BLaER1 (cell line): ENCODE results near the gene PLPP1.

Experiments used
- H3K27ac ChIP-seq: shearing (Covaris generic); formaldehyde crosslinking; 2 replicates; pipeline ENCODE4 v1.8.1; 2022
- H3K27me3 ChIP-seq: shearing (Covaris generic); formaldehyde crosslinking; 2 replicates; pipeline ENCODE4 v1.8.1; 2022
- H3K36me3 ChIP-seq: shearing (Covaris generic); formaldehyde crosslinking; 2 replicates; pipeline ENCODE4 v1.8.1; 2022
- H3K4me1 ChIP-seq: shearing (Covaris generic); formaldehyde crosslinking; 2 replicates; pipeline ENCODE4 v1.8.1; 2022
- H3K4me2 ChIP-seq: shearing (Covaris generic); formaldehyde crosslinking; 2 replicates; pipeline ENCODE4 v1.8.1; 2022
- H3K4me3 ChIP-seq: shearing (Covaris generic); formaldehyde crosslinking; 2 replicates; pipeline ENCODE4 v1.8.1; 2022
- H3K9ac ChIP-seq: shearing (Covaris generic); formaldehyde crosslinking; 2 replicates; pipeline ENCODE4 v1.8.1; 2022
- H3K9me3 ChIP-seq: shearing (Covaris generic); formaldehyde crosslinking; 2 replicates; pipeline ENCODE4 v1.8.1; 2022
- H4K20me1 ChIP-seq: shearing (Covaris generic); formaldehyde crosslinking; 2 replicates; pipeline ENCODE4 v1.8.1; 2022
- Cebpa-rat ChIP-seq: shearing (Covaris generic); IDR thresholded peaks from 2 replicates; pipeline ENCODE4 v1.8.1; 2022

PLPP1 gene

GRCh38 chr5:55421074-55421529 lies 113.7 kb downstream of the PLPP1 start:
- Histone ChIP-seq H3K9ac (no peak overlapping the region), H3K4me2 (no peak overlapping the region), H4K20me1 (no peaks in the 10 kb centered on the region), H3K36me3 (peaks cover 85% of the 10 kb centered on the region), H3K9me3 (no peaks in the 10 kb centered on the region), H3K4me1 (no peaks in the 10 kb centered on the region), H3K27me3 (no peaks in the 10 kb centered on the region), H3K4me3 (no peak overlapping the region), H3K27ac (no peak overlapping the region)
- TF ChIP-seq Cebpa-rat, result no peak

GRCh38 chr5:55418994-55419968 lies 115.5 kb downstream of the PLPP1 start:
- Histone ChIP-seq H3K4me3 (no peak overlapping the region), H3K9ac (no peak overlapping the region), H3K4me1 (no peaks in the 10 kb centered on the region), H3K4me2 (no peak overlapping the region), H3K27ac (no peak overlapping the region), H3K36me3 (peaks cover 84% of the 10 kb centered on the region), H3K9me3 (no peaks in the 10 kb centered on the region), H4K20me1 (no peaks in the 10 kb centered on the region), H3K27me3 (no peaks in the 10 kb centered on the region)
- no peak for TF ChIP-seq Cebpa-rat

GRCh38 chr5:55416306-55416705 lies 118.5 kb downstream of the PLPP1 start:
- Histone ChIP-seq H3K36me3 (peaks cover 72% of the 10 kb centered on the region), H3K9ac (no peak overlapping the region), H3K9me3 (no peaks in the 10 kb centered on the region), H3K4me3 (no peak overlapping the region), H3K27ac (no peak overlapping the region), H3K4me2 (no peak overlapping the region), H3K27me3 (no peaks in the 10 kb centered on the region), H4K20me1 (no peaks in the 10 kb centered on the region), H3K4me1 (0 out of 2 replicates have a peak, but pooled peaks cover 5% of the 10 kb centered on the region)
- TF ChIP-seq Cebpa-rat, result no peak

GRCh38 chr5:55415071-55415470 lies 119.7 kb downstream of the PLPP1 start:
- Histone ChIP-seq H3K4me2 (no peak overlapping the region), H3K27me3 (no peaks in the 10 kb centered on the region), H3K4me1 (0 out of 2 replicates have a peak, but pooled peaks cover 6% of the 10 kb centered on the region), H3K9ac (no peak overlapping the region), H3K9me3 (no peaks in the 10 kb centered on the region), H3K4me3 (no peak overlapping the region), H3K27ac (no peak overlapping the region), H3K36me3 (peaks cover 65% of the 10 kb centered on the region), H4K20me1 (no peaks in the 10 kb centered on the region)
- TF ChIP-seq Cebpa-rat, result no peak

GRCh38 chr5:55413644-55414043 lies 121.1 kb downstream of the PLPP1 start:
- no peaks in the 10 kb centered on the region for H3K9me3 ChIP-seq
- no peak overlapping the region for H3K4me3 ChIP-seq
- H3K4me2 ChIP-seq, result no peak overlapping the region
- no peak overlapping the region for H3K9ac ChIP-seq
- H3K36me3 ChIP-seq, result peaks cover 60% of the 10 kb centered on the region
- H4K20me1 ChIP-seq, result no peaks in the 10 kb centered on the region
- 0 out of 2 replicates have a peak, but pooled peaks cover 6% of the 10 kb centered on the region for H3K4me1 ChIP-seq
- no peaks in the 10 kb centered on the region for H3K27me3 ChIP-seq
- H3K27ac ChIP-seq, result no peak overlapping the region
- no peak for TF ChIP-seq Cebpa-rat

GRCh38 chr5:55411876-55412275 lies 122.9 kb downstream of the PLPP1 start:
- Histone ChIP-seq H3K4me1 (0 out of 2 replicates have a peak, but pooled peaks cover 6% of the 10 kb centered on the region), H3K36me3 (peaks cover 60% of the 10 kb centered on the region), H3K9ac (no peak overlapping the region), H3K27me3 (no peaks in the 10 kb centered on the region), H3K4me3 (no peak overlapping the region), H4K20me1 (no peaks in the 10 kb centered on the region), H3K27ac (no peak overlapping the region), H3K4me2 (no peak overlapping the region), H3K9me3 (no peaks in the 10 kb centered on the region)
- TF ChIP-seq Cebpa-rat, result no peak

GRCh38 chr5:55410845-55411244 lies 123.9 kb downstream of the PLPP1 start:
- no peaks in the 10 kb centered on the region for H4K20me1 ChIP-seq
- no peak for TF ChIP-seq Cebpa-rat
- no peak overlapping the region for H3K27ac ChIP-seq
- no peaks in the 10 kb centered on the region for H3K27me3 ChIP-seq
- peaks cover 69% of the 10 kb centered on the region for H3K36me3 ChIP-seq
- H3K9me3 ChIP-seq, result no peaks in the 10 kb centered on the region
- 0 out of 2 replicates have a peak, but pooled peaks cover 6% of the 10 kb centered on the region for H3K4me1 ChIP-seq
- H3K9ac ChIP-seq, result no peak overlapping the region
- H3K4me2 ChIP-seq, result no peak overlapping the region
- H3K4me3 ChIP-seq, result no peak overlapping the region

GRCh38 chr5:55409775-55410174 lies 125.0 kb downstream of the PLPP1 start:
- Histone ChIP-seq H3K9ac (no peak overlapping the region), H3K27me3 (no peaks in the 10 kb centered on the region), H3K27ac (no peak overlapping the region), H3K4me3 (no peak overlapping the region), H4K20me1 (no peaks in the 10 kb centered on the region), H3K4me2 (no peak overlapping the region), H3K9me3 (no peaks in the 10 kb centered on the region), H3K36me3 (peaks cover 69% of the 10 kb centered on the region), H3K4me1 (0 out of 2 replicates have a peak, but pooled peaks cover 6% of the 10 kb centered on the region)
- no peak for TF ChIP-seq Cebpa-rat

GRCh38 chr5:55407984-55408383 lies 126.8 kb downstream of the PLPP1 start:
- H3K9me3 ChIP-seq, result no peaks in the 10 kb centered on the region
- H3K4me3 ChIP-seq, result no peak overlapping the region
- no peak overlapping the region for H3K9ac ChIP-seq
- H3K4me2 ChIP-seq, result no peak overlapping the region
- H4K20me1 ChIP-seq, result no peaks in the 10 kb centered on the region
- peaks cover 70% of the 10 kb centered on the region for H3K36me3 ChIP-seq
- no peak overlapping the region for H3K27ac ChIP-seq
- no peak for TF ChIP-seq Cebpa-rat
- no peaks in the 10 kb centered on the region for H3K27me3 ChIP-seq
- H3K4me1 ChIP-seq, result 0 out of 2 replicates have a peak, but pooled peaks cover 6% of the 10 kb centered on the region

GRCh38 chr5:55407059-55407684 lies 127.6 kb downstream of the PLPP1 start:
- Histone ChIP-seq H4K20me1 (peaks cover 2% of the 10 kb centered on the region; the same call in 1 of the 2 replicates), H3K4me1 (0 out of 2 replicates have a peak, but pooled peaks cover 6% of the 10 kb centered on the region), H3K27ac (no peak overlapping the region), H3K27me3 (no peaks in the 10 kb centered on the region), H3K9me3 (no peaks in the 10 kb centered on the region), H3K36me3 (peaks cover 70% of the 10 kb centered on the region), H3K4me2 (no peak overlapping the region), H3K9ac (no peak overlapping the region), H3K4me3 (no peak overlapping the region)
- TF ChIP-seq Cebpa-rat, result no peak
